ENCODE measurements around the gene TMEM132A. TPM values are rescaled to one million over a fixed set of nuclear protein-coding genes. Genes with fewer than 3 reads are reported as not detected.

TMEM132A gene
- total RNA-seq, 1 experiment from 2014 or later: 95.5 TPM

GRCh38 chr11:60953781-60954180, 29.5 kb downstream of the TMEM132A start:
- Histone ChIP-seq H3K23ac (ENCODE audit: insufficient read length, low read depth, low read length) (no peak overlapping the region), H4K8ac (replicated peaks; ENCODE audit: insufficient read length, low read depth, low read length) (no peak overlapping the region), H3K18ac (ENCODE audit: insufficient read length, low read depth, low read length) (no peak overlapping the region), H3K27me3 (ENCODE audit: insufficient read depth, low read length) (no peaks in the 10 kb centered on the region; the same call in 1 of the 2 replicates), H3K14ac (ENCODE audit: insufficient read depth, low read length) (no peak overlapping the region), H2BK15ac (ENCODE audit: low read depth, low read length) (no peak overlapping the region), H3K4me1 (ENCODE audit: insufficient read depth, low read length) (no peaks in the 10 kb centered on the region), H2AFZ (ENCODE audit: low read length) (no peak overlapping the region), H2BK12ac (ENCODE audit: insufficient read length, low read depth, low read length) (no peak overlapping the region), H3K4ac (ENCODE audit: low read depth, low read length) (no peak overlapping the region), H3K23me2 (ENCODE audit: insufficient read length, low read depth, low read length, poor library complexity, severe bottlenecking) (peaks cover 15% of the 10 kb centered on the region), H3K9ac (ENCODE audit: extremely low read depth, insufficient read length, low read length) (no peak overlapping the region), H2AK5ac (ENCODE audit: insufficient read length, low read length) (no peak overlapping the region), H3K56ac (ENCODE audit: insufficient read length, low read depth, low read length) (no peak overlapping the region), H4K91ac (ENCODE audit: insufficient read length, low read depth, low read length) (no peak overlapping the region), H2BK120ac (ENCODE audit: low read depth, low read length, poor library complexity, severe bottlenecking) (no peak overlapping the region), H3K79me1 (ENCODE audit: insufficient read depth, low read depth, low read length, poor library complexity, severe bottlenecking) (no peaks in the 10 kb centered on the region), H3T11ph (ENCODE audit: low read length) (no peak overlapping the region), H4K20me1 (ENCODE audit: control insufficient read depth, insufficient read depth, insufficient read length) (no peaks in the 10 kb centered on the region), H2BK20ac (ENCODE audit: low read depth, low read length, poor library complexity, severe bottlenecking) (no peak overlapping the region), H3K27ac (ENCODE audit: insufficient read length, low read depth, low read length) (no peak overlapping the region), H3K79me2 (ENCODE audit: insufficient read depth, low read length) (no peaks in the 10 kb centered on the region), H3K9me3 (ENCODE audit: control insufficient read depth, low read depth, low read length) (no peaks in the 10 kb centered on the region), H3K4me2 (ENCODE audit: insufficient read depth, insufficient read length, low read length) (no peak overlapping the region), H4K5ac (ENCODE audit: insufficient read length, low read depth, low read length) (no peak overlapping the region), H2BK5ac (ENCODE audit: insufficient read length, low read length) (no peak overlapping the region)
- Mint-ChIP-seq H3K36me3 (ENCODE audit: insufficient read depth in 1 of 3, low read depth in 3 of 3) (no peaks in the 10 kb centered on the region; a peak in 1 of 7 replicates), H3K9me3 (no peaks in the 10 kb centered on the region), H3K27me3 (ENCODE audit: low read depth) (peaks cover 50% of the 10 kb centered on the region), H3K4me1 (peaks cover 14 to 18% of the 10 kb centered on the region in 2 experiments), H3K4me3 (no peak overlapping the region), H3K27ac (no peak overlapping the region; a peak in 1 of 7 replicates)
- no peak for TF ChIP-seq CTCF (conservative IDR thresholded peaks at IDR 0.05)
- no CpG with 5 or more reads among the region's 6 CpGs for WGBS (ENCODE audit: extremely low coverage, insufficient read length, low lambda C conversion rate)
- no peak for DNase-seq
